HFFc6 (cell line): Measurements from ENCODE around the gene TRIM33. TPM values are rescaled to one million over a fixed set of nuclear protein-coding genes. Genes with fewer than 3 reads are reported as not detected.
"Not testable (repeated sequence)": the region's sequence is repeated elsewhere in the genome, so short reads cannot be mapped to it uniquely, and the experiment has no call there.

Source experiments
- DNase-seq: peaks from one replicate; pipeline ENCODE4 v3.0.0-alpha.2; 2018
- H3K27ac Mint-ChIP-seq: 2 replicates; pipeline ENCODE4 v1.8.0; 2020; ENCODE audit warnings: mild to moderate bottlenecking, mixed read lengths
- H3K27me3 Mint-ChIP-seq: 2 replicates; pipeline ENCODE4 v1.8.0; 2021; ENCODE audit warnings: mild to moderate bottlenecking, moderate library complexity, mixed read lengths; ENCODE audit not compliant: insufficient read depth
- H3K36me3 Mint-ChIP-seq: 2 replicates; pipeline ENCODE4 v1.8.0; 2021; ENCODE audit warnings: low read depth, mixed read lengths
- H3K4me1 Mint-ChIP-seq: 2 replicates; pipeline ENCODE4 v1.8.0; 2020; ENCODE audit warnings: low read depth, mixed read lengths
- H3K4me3 Mint-ChIP-seq: 2 replicates; pipeline ENCODE4 v1.8.0; 2020; ENCODE audit warnings: mild to moderate bottlenecking, moderate library complexity, mixed read lengths
- H3K9me3 Mint-ChIP-seq: 2 replicates; pipeline ENCODE4 v1.8.0; 2020; ENCODE audit warnings: mild to moderate bottlenecking, mixed read lengths
- total RNA-seq, 6 experiments: library from RNA; stranded (reverse); fragmentation: NEBNext Ultra II Directional; extraction: Animal tissue kit (Norgen Biotek cat#: 25700); gene quantifications; 2 replicates in 1 of 6; 3 replicates in 5 of 6; pipeline ENCODE4 v1.2.3, GENCODE V29; 2021
- TF ChIP-seq, protein P1 (sequence below): fragments of 200-600 bp; sonication (generic); IDR thresholded peaks from 2 replicates; pipeline ENCODE4 v1.5.0; 2021; ENCODE audit warnings: antibody characterized with exemption, mild to moderate bottlenecking

TRIM33 gene
- total RNA-seq, 6 experiments from 2014 or later: 17.6 to 20.5 (median 19.3) TPM

GRCh38 chr1:114423455-114423854 is 87.5 kb downstream of the TRIM33 start:
- peaks cover 1% of the 10 kb centered on the region; the same call in 1 of the 2 replicates for H3K27me3 Mint-ChIP-seq
- H3K36me3 Mint-ChIP-seq: peaks cover 22% of the 10 kb centered on the region
- H3K4me1 Mint-ChIP-seq: peaks cover 6% of the 10 kb centered on the region
- no peak overlapping the region for H3K4me3 Mint-ChIP-seq
- no peak overlapping the region for H3K27ac Mint-ChIP-seq
- TF ChIP-seq, protein P1, sequence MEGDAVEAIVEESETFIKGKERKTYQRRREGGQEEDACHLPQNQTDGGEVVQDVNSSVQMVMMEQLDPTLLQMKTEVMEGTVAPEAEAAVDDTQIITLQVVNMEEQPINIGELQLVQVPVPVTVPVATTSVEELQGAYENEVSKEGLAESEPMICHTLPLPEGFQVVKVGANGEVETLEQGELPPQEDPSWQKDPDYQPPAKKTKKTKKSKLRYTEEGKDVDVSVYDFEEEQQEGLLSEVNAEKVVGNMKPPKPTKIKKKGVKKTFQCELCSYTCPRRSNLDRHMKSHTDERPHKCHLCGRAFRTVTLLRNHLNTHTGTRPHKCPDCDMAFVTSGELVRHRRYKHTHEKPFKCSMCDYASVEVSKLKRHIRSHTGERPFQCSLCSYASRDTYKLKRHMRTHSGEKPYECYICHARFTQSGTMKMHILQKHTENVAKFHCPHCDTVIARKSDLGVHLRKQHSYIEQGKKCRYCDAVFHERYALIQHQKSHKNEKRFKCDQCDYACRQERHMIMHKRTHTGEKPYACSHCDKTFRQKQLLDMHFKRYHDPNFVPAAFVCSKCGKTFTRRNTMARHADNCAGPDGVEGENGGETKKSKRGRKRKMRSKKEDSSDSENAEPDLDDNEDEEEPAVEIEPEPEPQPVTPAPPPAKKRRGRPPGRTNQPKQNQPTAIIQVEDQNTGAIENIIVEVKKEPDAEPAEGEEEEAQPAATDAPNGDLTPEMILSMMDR: no peak
- no peak for DNase-seq
- no peaks in the 10 kb centered on the region for H3K9me3 Mint-ChIP-seq

- not testable (repeated sequence) for DNase-seq, H3K4me1 Mint-ChIP-seq, H3K27me3 Mint-ChIP-seq, H3K27ac Mint-ChIP-seq, H3K9me3 Mint-ChIP-seq, H3K4me3 Mint-ChIP-seq
- H3K36me3 Mint-ChIP-seq: peaks cover 26% of the 10 kb centered on the region; the same call in 1 of the 2 replicates
Measured at GRCh38 chr1:114418948-114419347, 92.1 kb downstream of the TRIM33 start.

GRCh38 chr1:114397601-114398000 is 113.4 kb downstream of the TRIM33 start:
- Mint-ChIP-seq H3K36me3 (peaks cover 11% of the 10 kb centered on the region), H3K27ac (no peak overlapping the region), H3K27me3 (peaks cover 1% of the 10 kb centered on the region; the same call in 1 of the 2 replicates), H3K4me1 (no peaks in the 10 kb centered on the region), H3K4me3 (no peak overlapping the region), H3K9me3 (no peaks in the 10 kb centered on the region)
- TF ChIP-seq, protein P1: no peak
- DNase-seq: no peak

DNA sequence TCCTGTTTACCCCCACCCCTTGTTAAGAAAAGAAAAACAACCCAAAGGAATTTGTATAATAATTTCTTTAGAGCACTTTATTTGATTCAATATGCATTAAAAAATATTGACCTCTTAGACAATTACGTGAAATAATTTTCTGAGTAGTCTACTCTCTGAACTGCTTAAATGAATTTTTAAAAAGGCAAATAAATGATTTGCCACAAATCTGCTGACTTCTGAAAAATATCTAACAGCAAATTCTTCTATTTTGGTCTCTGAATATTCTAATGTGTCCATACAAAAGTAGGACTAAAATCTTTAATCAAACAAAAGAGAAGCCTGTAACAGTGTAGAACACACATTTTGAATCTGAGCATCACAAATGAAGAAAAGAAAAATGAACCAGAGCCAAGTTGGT is 115.1 kb downstream of the TRIM33 start:
- TF ChIP-seq, protein P1: no peak
- DNase-seq: no peak
- Mint-ChIP-seq H3K4me3 (no peak overlapping the region), H3K9me3 (no peaks in the 10 kb centered on the region), H3K27me3 (no peaks in the 10 kb centered on the region), H3K36me3 (peaks cover 12% of the 10 kb centered on the region), H3K27ac (no peak overlapping the region), H3K4me1 (no peaks in the 10 kb centered on the region)

DNA sequence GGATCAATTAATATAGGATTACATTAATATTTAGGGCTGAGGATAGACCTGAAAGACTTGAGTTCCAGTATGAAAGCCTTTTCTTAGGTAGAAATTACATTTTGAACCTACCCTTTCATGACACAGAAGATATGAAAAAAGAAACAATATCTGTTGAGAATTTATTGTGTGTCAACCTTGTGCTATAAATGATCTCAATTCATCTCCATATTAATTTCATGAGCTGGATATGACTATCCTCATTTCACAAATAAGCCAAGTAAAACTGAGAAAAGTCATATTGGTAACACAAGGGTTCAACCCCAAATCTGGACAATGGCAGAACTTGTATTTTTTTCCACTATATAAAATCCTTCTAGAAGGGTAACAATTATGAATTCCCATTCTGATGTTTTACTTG is 120.0 kb downstream of the TRIM33 start:
- TF ChIP-seq, protein P1: no peak
- Mint-ChIP-seq H3K9me3 (peaks cover 5% of the 10 kb centered on the region; the same call in 1 of the 2 replicates), H3K36me3 (peaks cover 27% of the 10 kb centered on the region), H3K4me1 (no peaks in the 10 kb centered on the region), H3K4me3 (no peak overlapping the region), H3K27ac (no peak overlapping the region), H3K27me3 (0 out of 2 replicates have a peak, but pooled peaks cover 2% of the 10 kb centered on the region)
- DNase-seq: no peak

DNA sequence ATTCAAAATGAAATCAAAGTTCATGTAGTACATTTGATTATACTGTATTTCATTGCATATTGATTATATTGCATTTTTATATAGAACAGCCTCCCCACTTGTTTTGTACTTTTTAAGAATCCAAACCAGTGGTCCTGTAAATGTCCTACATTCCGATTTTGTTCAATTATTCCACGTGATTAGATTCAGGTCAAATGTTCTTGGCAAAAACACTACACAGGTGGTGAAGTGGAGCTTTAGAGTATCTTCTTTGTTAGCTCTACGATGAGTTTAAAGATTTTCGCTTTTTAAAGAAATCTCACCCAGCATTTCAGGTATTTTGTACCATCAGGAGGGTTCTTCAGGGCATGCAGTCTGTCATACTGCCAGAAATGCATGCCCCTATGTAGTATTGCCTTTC is 120.6 kb downstream of the TRIM33 start:
- Mint-ChIP-seq H3K4me3 (no peak overlapping the region), H3K36me3 (peaks cover 27% of the 10 kb centered on the region), H3K27me3 (0 out of 2 replicates have a peak, but pooled peaks cover 2% of the 10 kb centered on the region), H3K4me1 (no peaks in the 10 kb centered on the region), H3K27ac (no peak overlapping the region), H3K9me3 (peaks cover 8% of the 10 kb centered on the region)
- no peak for DNase-seq
- TF ChIP-seq, protein P1: no peak
